IMR-90 (cell line): ENCODE data around the gene PSG5. TPM values are rescaled to one million over a fixed set of nuclear protein-coding genes. Genes with fewer than 3 reads are reported as not detected.
A peak's percentile ranks its signal among the peaks of the same experiment; 100 is the strongest.
"Not testable (repeated sequence)": the region's sequence is repeated elsewhere in the genome, so short reads cannot be mapped to it uniquely, and the experiment has no call there.

Source experiments
- ATAC-seq: fragments of 200-7000 bp; cut with Tn5 transposase; 2 replicates; pipeline ENCODE4 v1.9.1; 2020; ENCODE audit warnings: low read depth, mild to moderate bottlenecking, moderate library complexity
- BruUV-seq: library from RNA; stranded (reverse); fragments of 400-500 nt; replicated peaks from 2 replicates; lab custom pipeline; 2021; lab: Mats Ljungman, UMichigan
- CTCF ChIA-PET: fragments of 300-600 bp; formaldehyde crosslinking; extraction: SDS; loops from one replicate; lab custom pipeline; 2021; ENCODE audit warnings: antibody characterized with exemption; lab: Yijun Ruan, JAX
- POLR2A ChIA-PET: fragments of 300-600 bp; sonication (Branson Sonifier 250); formaldehyde crosslinking; loops from one replicate; lab custom pipeline; 2022; ENCODE audit warnings: antibody characterized with exemption; ENCODE audit not compliant: unreplicated experiment; lab: Charles Lee
- DNase-seq: peaks from one replicate; pipeline ENCODE4 v3.0.0; 2013
- H2AFZ ChIP-seq: replicated peaks from 2 replicates; pipeline ENCODE3; 2013; ENCODE audit warnings: low read length, mild to moderate bottlenecking; ENCODE audit not compliant: poor library complexity
- H2AK5ac ChIP-seq: 2 replicates; pipeline ENCODE4 v1.6.1; 2013; ENCODE audit warnings: low read depth, low read length, inconsistent platforms
- H2AK9ac ChIP-seq: replicated peaks from 2 replicates; pipeline ENCODE3; 2013; ENCODE audit warnings: mild to moderate bottlenecking, low read depth, low read length, moderate library complexity; ENCODE audit not compliant: poor library complexity
- H2BK120ac ChIP-seq: 2 replicates; pipeline ENCODE4 v1.6.1; 2013; ENCODE audit warnings: low read depth, low read length, inconsistent platforms
- H2BK15ac ChIP-seq: 3 replicates; pipeline ENCODE4 v1.6.1; 2013; ENCODE audit warnings: low read depth, low read length, inconsistent platforms
- H2BK20ac ChIP-seq: 2 replicates; pipeline ENCODE4 v1.6.1; 2013; ENCODE audit warnings: low read depth, mild to moderate bottlenecking, inconsistent platforms, low read length, moderate library complexity
- H2BK5ac ChIP-seq: 2 replicates; pipeline ENCODE4 v1.6.1; 2013; ENCODE audit warnings: mild to moderate bottlenecking, low read depth, low read length, inconsistent platforms; ENCODE audit not compliant: poor library complexity, severe bottlenecking
- H3K14ac ChIP-seq: replicated peaks from 2 replicates; pipeline ENCODE4 v1.6.1; 2013; ENCODE audit warnings: low read depth, low read length, inconsistent platforms
- H3K18ac ChIP-seq: 2 replicates; pipeline ENCODE4 v1.6.1; 2013; ENCODE audit warnings: low read depth, low read length, control low read depth
- H3K23ac ChIP-seq: 2 replicates; pipeline ENCODE4 v1.6.1; 2013; ENCODE audit warnings: low read depth, low read length, inconsistent platforms
- H3K27ac ChIP-seq: 2 replicates; pipeline ENCODE4 v1.5.1; 2013; ENCODE audit warnings: mild to moderate bottlenecking, control low read depth, low read length; ENCODE audit not compliant: insufficient read depth
- H3K27me3 ChIP-seq: 2 replicates; pipeline ENCODE4 v1.6.1; 2013; ENCODE audit warnings: low read length; ENCODE audit not compliant: control insufficient read depth, insufficient read depth
- H3K36me3 ChIP-seq: 2 replicates; pipeline ENCODE4 v1.6.1; 2013; ENCODE audit warnings: low read length, mixed read lengths; ENCODE audit not compliant: control insufficient read depth, insufficient read depth
- H3K4ac ChIP-seq: 2 replicates; pipeline ENCODE4 v1.6.1; 2013; ENCODE audit warnings: low read depth, low read length, inconsistent platforms
- H3K4me1 ChIP-seq: 2 replicates; pipeline ENCODE4 v1.6.1; 2013; ENCODE audit warnings: low read length, mixed read lengths; ENCODE audit not compliant: control insufficient read depth, insufficient read depth
- H3K4me2 ChIP-seq: 2 replicates; pipeline ENCODE4 v1.6.1; 2013; ENCODE audit warnings: low read depth, mild to moderate bottlenecking, control low read depth, low read length, moderate library complexity
- H3K4me3 ChIP-seq: 2 replicates; pipeline ENCODE4 v1.5.1; 2013; ENCODE audit warnings: low read depth, mild to moderate bottlenecking, control low read depth, low read length, moderate library complexity; ENCODE audit not compliant: insufficient read depth
- H3K56ac ChIP-seq: 2 replicates; pipeline ENCODE4 v1.6.1; 2013; ENCODE audit warnings: low read length, inconsistent platforms; ENCODE audit not compliant: insufficient read depth; ENCODE audit errors: extremely low read depth
- H3K79me1 ChIP-seq, 2 experiments: 2 replicates each; pipeline ENCODE4 v1.6.1; 2013; ENCODE audit warnings: low read length in 2 of 2, inconsistent platforms in 1 of 2, low read depth in 1 of 2
- H3K9ac ChIP-seq: 2 replicates; pipeline ENCODE4 v1.6.1; 2013; ENCODE audit warnings: low read depth, low read length, control low read depth
- H3K9me1 ChIP-seq: 2 replicates; pipeline ENCODE4 v1.6.1; 2013; ENCODE audit warnings: low read length, inconsistent platforms; ENCODE audit not compliant: insufficient read depth
- H3K9me3 ChIP-seq: 2 replicates; pipeline ENCODE4 v1.6.1; 2013; ENCODE audit warnings: low read length; ENCODE audit not compliant: control insufficient read depth, insufficient read depth
- H4K20me1 ChIP-seq: 2 replicates; pipeline ENCODE4 v1.6.1; 2013; ENCODE audit warnings: low read length, inconsistent platforms; ENCODE audit not compliant: insufficient read depth
- H4K5ac ChIP-seq: 2 replicates; pipeline ENCODE4 v1.6.1; 2013; ENCODE audit warnings: mild to moderate bottlenecking, low read depth, low read length, control low read depth
- H4K8ac ChIP-seq, 2 experiments: 2 replicates each; pipeline ENCODE4 v1.6.1; 2013; ENCODE audit warnings: low read depth in 2 of 2, low read length in 2 of 2, control low read depth in 1 of 2, inconsistent platforms in 1 of 2
- H4K91ac ChIP-seq: 2 replicates; pipeline ENCODE4 v1.6.1; 2013; ENCODE audit warnings: low read depth, low read length, inconsistent platforms; ENCODE audit not compliant: insufficient read depth
- WGBS, 2 experiments: methylation state at CpG; one replicate each; pipeline versions ENCODE4 v1.1.5 to v1.1.7; 2013; ENCODE audit warnings: missing lambda C conversion rate in 2 of 2; ENCODE audit not compliant: insufficient read length in 1 of 2; ENCODE audit errors: extremely low coverage in 2 of 2; 5-methylcytosine and 5-hydroxymethylcytosine counted together
- dilution Hi-C: fragments of 300-500 bp; cut with HindIII; formaldehyde crosslinking; loops from one replicate; pipeline ENCODE4 v1.14.3; 2018; ENCODE audit warnings: low sequenced_read_pairs; ENCODE audit not compliant: unreplicated experiment
- in situ Hi-C: fragments of 300-500 bp; cut with MboI; formaldehyde crosslinking; loops from 3 replicates; pipeline ENCODE4 v1.14.3; 2019; ENCODE audit warnings: low sequenced_read_pairs, inconsistent platforms, mixed read lengths
- intact Hi-C: fragments of 100-400 bp; cut with micrococcal nuclease; formaldehyde crosslinking; loops from 2 replicates; pipeline ENCODE4 v1.10.0; 2022
- polyA plus RNA-seq, 3 experiments: library from polyadenylated mRNA; depleted of rRNA; stranded (reverse); fragments of >200 nt; gene quantifications; 2 replicates each; pipeline ENCODE4 v1.2.3, GENCODE V29; 2012; ENCODE audit warnings: low replicate concordance in 1 of 3
- total RNA-seq: library from RNA; depleted of rRNA; stranded (reverse); fragments of >200 nt; gene quantifications from 2 replicates; pipeline ENCODE4 v1.2.3, GENCODE V29; 2012

The PSG5 gene
- total and polyA plus RNA-seq, 2 of the 4 experiments (the other 2 are of a cell fraction) = 50.7 to 75.9 TPM

DNA sequence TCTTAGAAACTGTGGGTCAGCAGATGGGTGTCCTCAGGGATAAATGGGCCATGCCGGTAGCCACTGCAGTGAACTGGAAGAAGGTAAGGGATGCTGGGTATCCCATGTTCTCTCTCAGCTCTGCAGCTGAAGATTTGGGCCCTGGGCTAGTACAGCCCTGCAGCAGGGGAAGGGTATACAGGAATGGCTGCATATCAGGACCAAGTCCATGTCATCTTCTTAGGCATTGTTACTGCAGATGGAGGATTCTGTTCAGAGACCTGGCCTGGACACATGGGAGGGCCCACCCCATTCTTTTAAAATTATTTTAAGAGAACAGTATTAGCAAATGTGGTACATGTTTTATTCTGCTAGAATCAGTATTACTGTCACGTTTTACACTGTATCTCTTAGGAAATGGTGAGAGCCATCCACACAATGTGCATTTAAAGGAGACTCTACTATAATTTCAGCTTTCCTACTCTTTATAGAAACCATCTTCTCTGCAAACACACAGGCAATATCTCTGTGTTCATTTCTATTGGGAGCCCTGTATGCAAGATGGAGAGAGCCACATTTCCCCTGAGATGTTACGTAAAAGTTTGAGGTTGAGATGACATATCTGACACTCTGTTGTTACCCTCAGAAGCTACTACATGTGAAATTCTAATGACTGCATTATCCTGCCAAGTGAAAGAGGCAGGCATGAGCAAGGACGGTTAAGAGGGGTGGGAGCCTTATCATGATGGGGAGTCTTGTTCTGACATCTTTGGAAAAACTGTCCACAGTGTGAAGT, 6.2 kb upstream of the PSG5 start:
- H3K27me3 ChIP-seq, H3K79me1 ChIP-seq, H4K20me1 ChIP-seq, ATAC-seq, DNase-seq, H3K27ac ChIP-seq, H3K4me2 ChIP-seq, H3K9ac ChIP-seq, H3K56ac ChIP-seq, CTCF ChIA-PET, H3K9me3 ChIP-seq, BruUV-seq, H2AK9ac ChIP-seq, H3K4me1 ChIP-seq, H3K23ac ChIP-seq, dilution Hi-C loops, H3K4me3 ChIP-seq, H3K9me1 ChIP-seq, H3K18ac ChIP-seq, H3K36me3 ChIP-seq, H2AFZ ChIP-seq, POLR2A ChIA-PET: not testable (repeated sequence)
- Histone ChIP-seq H2BK15ac (peak overlapping the region; percentile 34; the same call in 2 of the 3 replicates), H3K4ac (peak overlapping the region; percentile 75; the same call in 1 of the 2 replicates), H4K8ac (peak overlapping the region in 1 of 2 experiments; percentile 14; a peak in 1 of 4 replicates), H2AK5ac (0 out of 2 replicates have a peak overlapping the region, but pooled peaks have one; percentile 10), H3K14ac (0 out of 2 replicates have a peak overlapping the region, but pooled peaks have one; percentile 66), H2BK120ac (peak overlapping the region; percentile 82), H2BK5ac (peak overlapping the region; percentile 58), H4K5ac (peak overlapping the region; percentile 54; the same call in 1 of the 2 replicates), H2BK20ac (peak overlapping the region; percentile 91), H4K91ac (peak overlapping the region; percentile 19)
- no CpG with 5 or more reads among the region's 4 CpGs for WGBS, 2 experiments
- in situ Hi-C loops (loop anchor here (5.0 kb wide), 1 partner anchor 70 kb away; no protein-coding TSS in a partner anchor), intact Hi-C loops (loop anchor here (5.0 kb wide), 2 partner anchors 70 to 90 kb away; no protein-coding TSS in a partner anchor)
